Activated B cell treated with CpG ODN at 0.5 μM for 24 hours (primary cell): ENCODE measurements around the gene KIAA0586. TPM values are rescaled to one million over a fixed set of nuclear protein-coding genes. Genes with fewer than 3 reads are reported as not detected.
"Not testable (repeated sequence)": the region's sequence is repeated elsewhere in the genome, so short reads cannot be mapped to it uniquely, and the experiment has no call there.

Experiments
- ATAC-seq: fragments of 200-7000 bp; cut with Tn5 transposase; one replicate; pipeline ENCODE4 v1.10.0; 2021; ENCODE audit warnings: low read depth, mild to moderate bottlenecking, moderate library complexity
- CTCF ChIA-PET: fragments of 350-600 bp; sonication (Branson Sonifier 250); formaldehyde crosslinking; loops from one replicate; lab custom pipeline; 2021; ENCODE audit warnings: antibody characterized with exemption; lab: Charles Lee
- POLR2A ChIA-PET: fragments of 350-600 bp; sonication (Branson Sonifier 250); formaldehyde crosslinking; loops from one replicate; lab custom pipeline; 2021; ENCODE audit warnings: antibody characterized with exemption; lab: Charles Lee
- DNase-seq: peaks from one replicate; pipeline ENCODE4 v3.0.0; 2022
- H3K27ac Mint-ChIP-seq: one replicate; pipeline ENCODE4 v1.8.0; 2020; ENCODE audit warnings: mixed read lengths
- H3K27me3 Mint-ChIP-seq: one replicate; pipeline ENCODE4 v1.8.0; 2021; ENCODE audit warnings: mixed read lengths
- H3K36me3 Mint-ChIP-seq: one replicate; pipeline ENCODE4 v1.8.0; 2021; ENCODE audit warnings: low read depth, mixed read lengths
- H3K4me1 Mint-ChIP-seq: one replicate; pipeline ENCODE4 v1.8.0; 2021; ENCODE audit warnings: mixed read lengths
- H3K4me3 Mint-ChIP-seq: one replicate; pipeline ENCODE4 v1.8.0; 2020; ENCODE audit warnings: mild to moderate bottlenecking, mixed read lengths
- H3K9me3 Mint-ChIP-seq: one replicate; pipeline ENCODE4 v1.8.0; 2020; ENCODE audit warnings: mixed read lengths
- CTCF ChIP-seq: fragments of 200-600 bp; IDR thresholded peaks from one replicate; pipeline ENCODE4 v1.8.0; 2022; ENCODE audit warnings: antibody characterized with exemption, mild to moderate bottlenecking
- intact Hi-C: fragments of 100-400 bp; cut with micrococcal nuclease; formaldehyde crosslinking; loops from one replicate; pipeline ENCODE4 v1.15.1; 2024
- total RNA-seq: library from RNA; stranded (reverse); gene quantifications from 2 replicates; pipeline ENCODE4 v1.2.3, GENCODE V29; 2022

The KIAA0586 gene
- total RNA-seq, 1 donor from 2014 or later: 19.8 TPM

- Mint-ChIP-seq H3K9me3 (peaks cover 2% of the 10 kb centered on the region), H3K4me3 (no peak overlapping the region), H3K27me3 (peaks cover 11% of the 10 kb centered on the region), H3K4me1 (no peaks in the 10 kb centered on the region), H3K36me3 (no peaks in the 10 kb centered on the region), H3K27ac (no peak overlapping the region)
- ATAC-seq: no peak
- CTCF ChIA-PET: no interaction called here
- intact Hi-C loops: no loop called here
- no peak for DNase-seq
- TF ChIP-seq CTCF: no peak
- POLR2A ChIA-PET: no interaction called here
These were observed 156.9 kb downstream of the KIAA0586 start for GRCh38 chr14:58584383-58584782.

- TF ChIP-seq CTCF: no peak
- no peaks in the 10 kb centered on the region for H3K9me3 Mint-ChIP-seq
- DNase-seq (no peak), ATAC-seq (no peak)
- H3K36me3 Mint-ChIP-seq: no peaks in the 10 kb centered on the region
- H3K4me3 Mint-ChIP-seq: no peak overlapping the region
- peaks cover 15% of the 10 kb centered on the region for H3K27me3 Mint-ChIP-seq
- intact Hi-C loops: no loop called here
- CTCF ChIA-PET: no interaction called here
- H3K4me1 Mint-ChIP-seq: no peaks in the 10 kb centered on the region
- H3K27ac Mint-ChIP-seq: no peak overlapping the region
- POLR2A ChIA-PET: no interaction called here
These were observed 159.8 kb downstream of the KIAA0586 start for GRCh38 chr14:58587271-58587670.

GRCh38 chr14:58588321-58588720 is 160.8 kb downstream of the KIAA0586 start:
- DNase-seq, intact Hi-C loops, POLR2A ChIA-PET, ATAC-seq, H3K4me3 Mint-ChIP-seq, H3K27ac Mint-ChIP-seq, H3K9me3 Mint-ChIP-seq, CTCF ChIA-PET, H3K36me3 Mint-ChIP-seq, H3K4me1 Mint-ChIP-seq: not testable (repeated sequence)
- H3K27me3 Mint-ChIP-seq: peaks cover 13% of the 10 kb centered on the region

DNA sequence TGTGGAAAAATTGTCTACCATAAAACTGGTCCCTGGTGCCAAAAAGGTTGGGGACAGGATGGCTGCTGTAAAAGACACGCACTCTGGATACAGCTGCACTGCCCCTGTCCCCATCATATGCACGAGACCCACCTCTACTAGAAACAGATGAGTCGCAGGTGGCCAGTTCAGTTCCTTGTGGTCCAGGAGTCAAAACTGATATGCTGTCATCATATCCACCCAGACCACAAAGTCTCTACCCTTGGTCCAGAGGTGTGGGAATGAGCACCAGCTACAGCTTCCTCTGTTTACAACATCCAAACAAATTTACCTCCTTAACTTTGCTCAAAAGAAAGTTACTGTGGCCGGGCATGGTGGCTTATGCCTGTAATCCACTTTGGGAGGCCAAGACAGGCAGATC is 166.5 kb downstream of the KIAA0586 start:
- no peaks in the 10 kb centered on the region for H3K4me1 Mint-ChIP-seq
- POLR2A ChIA-PET: no interaction called here

GRCh38 chr14:58597041-58597440 is 169.5 kb downstream of the KIAA0586 start:
- H3K9me3 Mint-ChIP-seq: no peaks in the 10 kb centered on the region
- ATAC-seq: no peak
- H3K27ac Mint-ChIP-seq: no peak overlapping the region
- H3K4me3 Mint-ChIP-seq: no peak overlapping the region
- ChIA-PET POLR2A (no interaction called here), CTCF (no interaction called here)
- H3K36me3 Mint-ChIP-seq: no peaks in the 10 kb centered on the region
- intact Hi-C loops: no loop called here
- H3K27me3 Mint-ChIP-seq: no peaks in the 10 kb centered on the region
- no peaks in the 10 kb centered on the region for H3K4me1 Mint-ChIP-seq
- no peak for DNase-seq
- no peak for TF ChIP-seq CTCF

More for the DNA sequence above, 166.5 kb downstream of the KIAA0586 start:
- Mint-ChIP-seq H3K4me3 (no peak overlapping the region), H3K27me3 (peaks cover 7% of the 10 kb centered on the region), H3K36me3 (no peaks in the 10 kb centered on the region), H3K9me3 (no peaks in the 10 kb centered on the region), H3K27ac (no peak overlapping the region)
- intact Hi-C loops: no loop called here
- DNase-seq (no peak), ATAC-seq (no peak)
- no peak for TF ChIP-seq CTCF
- CTCF ChIA-PET: no interaction called here
